Measurements from ENCODE around the gene CDC42BPB.

Gene CDC42BPB

GRCh38 chr14:103091883-103092222 lies 34.5 kb upstream of the CDC42BPB start:
- H2AFZ ChIP-seq (ENCODE audit: low read depth, low read length, severe bottlenecking) = no peak overlapping the region
- TF ChIP-seq CTCF (IDR thresholded peaks at IDR 0.05; ENCODE audit: insufficient read depth, low read length, poor library complexity, severe bottlenecking) (no peak), EZH2phosphoT487 (conservative IDR thresholded peaks at IDR 0.05; ENCODE audit: low read length) (no peak)

GRCh38 chr14:103091041-103091882 lies 33.9 kb upstream of the CDC42BPB start:
- H3K36me3 ChIP-seq (ENCODE audit: low read length) = no peaks in the 10 kb centered on the region
- H4K20me1 ChIP-seq (ENCODE audit: low read depth, low read length) = no peaks in the 10 kb centered on the region
- no peak overlapping the region for H3K4me3 ChIP-seq (ENCODE audit: insufficient read depth, low read length, poor library complexity, severe bottlenecking)
- H3K27ac ChIP-seq (ENCODE audit: low read depth, low read length) = no peak overlapping the region
- H3K9me2 ChIP-seq (replicated peaks; ENCODE audit: insufficient read depth, low read length) = no peaks in the 10 kb centered on the region
- H3K9ac ChIP-seq (ENCODE audit: low read length) = peak overlapping the region; percentile 24; the same call in 1 of the 2 replicates
- no peaks in the 10 kb centered on the region for H3F3A ChIP-seq (ENCODE audit: insufficient read depth)
- no peaks in the 10 kb centered on the region for H3K79me2 ChIP-seq (ENCODE audit: insufficient read depth, low read length)
- TF ChIP-seq CTCF (IDR thresholded peaks at IDR 0.05; ENCODE audit: insufficient read depth, low read length, poor library complexity, severe bottlenecking) (peak; percentile 55), EZH2phosphoT487 (conservative IDR thresholded peaks at IDR 0.05; ENCODE audit: low read length) (no peak)
- H3K9me3 ChIP-seq (ENCODE audit: insufficient read depth, low read length) = no peaks in the 10 kb centered on the region
- peak overlapping the region; percentile 54 for H2AFZ ChIP-seq (ENCODE audit: low read depth, low read length, severe bottlenecking)
- no peaks in the 10 kb centered on the region for H3K27me3 ChIP-seq (ENCODE audit: low read length)
- peak overlapping the region; percentile 37 for H3K4me2 ChIP-seq (ENCODE audit: low read depth, low read length, poor library complexity, severe bottlenecking)

More at GRCh38 chr14:103091883-103092222, 34.5 kb upstream of the CDC42BPB start:
- no peaks in the 10 kb centered on the region for H3K9me2 ChIP-seq (replicated peaks; ENCODE audit: insufficient read depth, low read length)
- no peaks in the 10 kb centered on the region for H3K27me3 ChIP-seq (ENCODE audit: low read length)
- no peaks in the 10 kb centered on the region for H3F3A ChIP-seq (ENCODE audit: insufficient read depth)
- no peaks in the 10 kb centered on the region for H3K36me3 ChIP-seq (ENCODE audit: low read length)
- H3K27ac ChIP-seq (ENCODE audit: low read depth, low read length) = no peak overlapping the region
- H3K4me3 ChIP-seq (ENCODE audit: insufficient read depth, low read length, poor library complexity, severe bottlenecking) = no peak overlapping the region
- H4K20me1 ChIP-seq (ENCODE audit: low read depth, low read length) = no peaks in the 10 kb centered on the region
- peak overlapping the region; percentile 37 for H3K4me2 ChIP-seq (ENCODE audit: low read depth, low read length, poor library complexity, severe bottlenecking)
- H3K79me2 ChIP-seq (ENCODE audit: insufficient read depth, low read length) = no peaks in the 10 kb centered on the region
- no peak overlapping the region for H3K9ac ChIP-seq (ENCODE audit: low read length)
- H3K9me3 ChIP-seq (ENCODE audit: insufficient read depth, low read length) = no peaks in the 10 kb centered on the region

GRCh38 chr14:103090481-103091020 lies 33.2 kb upstream of the CDC42BPB start:
- no peaks in the 10 kb centered on the region for H3K36me3 ChIP-seq (ENCODE audit: low read length)
- H4K20me1 ChIP-seq (ENCODE audit: low read depth, low read length) = no peaks in the 10 kb centered on the region
- TF ChIP-seq CTCF (IDR thresholded peaks at IDR 0.05; ENCODE audit: insufficient read depth, low read length, poor library complexity, severe bottlenecking) = no peak
- no peak for TF ChIP-seq EZH2phosphoT487 (conservative IDR thresholded peaks at IDR 0.05; ENCODE audit: low read length)
- H3K79me2 ChIP-seq (ENCODE audit: insufficient read depth, low read length) = no peaks in the 10 kb centered on the region
- no peaks in the 10 kb centered on the region for H3F3A ChIP-seq (ENCODE audit: insufficient read depth)
- H3K27me3 ChIP-seq (ENCODE audit: low read length) = no peaks in the 10 kb centered on the region
- no peak overlapping the region for H3K4me2 ChIP-seq (ENCODE audit: low read depth, low read length, poor library complexity, severe bottlenecking)
- H3K27ac ChIP-seq (ENCODE audit: low read depth, low read length) = no peak overlapping the region
- H3K9me2 ChIP-seq (replicated peaks; ENCODE audit: insufficient read depth, low read length) = no peaks in the 10 kb centered on the region
- no peak overlapping the region for H3K4me3 ChIP-seq (ENCODE audit: insufficient read depth, low read length, poor library complexity, severe bottlenecking)
- no peaks in the 10 kb centered on the region for H3K9me3 ChIP-seq (ENCODE audit: insufficient read depth, low read length)
- no peak overlapping the region for H3K9ac ChIP-seq (ENCODE audit: low read length)
- no peak overlapping the region for H2AFZ ChIP-seq (ENCODE audit: low read depth, low read length, severe bottlenecking)

Data from SU-DHL-6 (cell line).